ENCODE measurements around the gene ENTPD3.
"Not testable (repeated sequence)": the region's sequence is repeated elsewhere in the genome, so short reads cannot be mapped to it uniquely, and the experiment has no call there.

- TF ChIP-seq CTCF (conservative IDR thresholded peaks at IDR 0.05; ENCODE audit: low read length); EZH2phosphoT487 (IDR thresholded peaks at IDR 0.05; ENCODE audit: borderline replicate concordance, low read depth, low read length): not testable (repeated sequence)
Observed at GRCh38 chr3:40460481-40460880, 73.5 kb downstream of the ENTPD3 start.

Data from OCI-LY7 (cell line).